HG03066 (cell line): ENCODE results near the gene TUT7.
"Not testable (repeated sequence)": the region's sequence is repeated elsewhere in the genome, so short reads cannot be mapped to it uniquely, and the experiment has no call there.

Experiments used
- ATAC-seq: cut with Tn5 transposase; IDR thresholded peaks from one replicate; pipeline ENCODE4 v1.9.1; 2021; ENCODE audit warnings: low read depth; ENCODE audit not compliant: unreplicated experiment

TUT7 gene

DNA sequence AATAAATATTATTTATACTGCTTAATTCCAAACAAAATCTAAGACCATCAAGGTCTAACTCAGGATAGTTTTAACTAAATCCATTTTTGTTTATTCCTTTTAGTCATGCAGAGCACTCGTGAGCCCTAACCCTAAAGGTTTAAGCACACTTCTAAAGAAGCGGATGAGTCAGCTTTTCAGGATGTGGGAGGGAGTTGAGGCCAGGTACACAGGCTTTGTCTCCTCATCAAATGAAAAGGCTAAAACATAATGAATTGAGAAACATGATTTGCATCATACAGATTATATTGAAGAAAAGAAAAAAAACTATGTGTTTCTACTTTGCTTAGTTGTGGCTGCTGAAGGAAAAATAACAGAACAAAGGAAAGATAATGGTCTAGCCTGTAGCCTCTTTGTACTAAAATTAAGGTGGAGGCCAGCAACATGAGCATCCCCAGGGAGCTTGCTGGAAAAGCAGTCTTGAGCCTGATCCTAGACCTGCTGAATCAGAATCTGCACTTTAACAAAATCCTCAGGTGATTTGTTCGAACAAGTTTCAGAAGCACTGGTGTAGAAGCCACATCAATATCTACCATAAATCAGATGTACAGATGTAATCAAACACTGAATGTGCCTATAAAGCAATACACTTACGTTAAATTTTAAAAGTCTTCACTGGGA is 50.8 kb downstream of the TUT7 start:
- no peak for ATAC-seq

- no peak for ATAC-seq
Observed at GRCh38 chr9:86301686-86302085, 52.5 kb downstream of the TUT7 start.

DNA sequence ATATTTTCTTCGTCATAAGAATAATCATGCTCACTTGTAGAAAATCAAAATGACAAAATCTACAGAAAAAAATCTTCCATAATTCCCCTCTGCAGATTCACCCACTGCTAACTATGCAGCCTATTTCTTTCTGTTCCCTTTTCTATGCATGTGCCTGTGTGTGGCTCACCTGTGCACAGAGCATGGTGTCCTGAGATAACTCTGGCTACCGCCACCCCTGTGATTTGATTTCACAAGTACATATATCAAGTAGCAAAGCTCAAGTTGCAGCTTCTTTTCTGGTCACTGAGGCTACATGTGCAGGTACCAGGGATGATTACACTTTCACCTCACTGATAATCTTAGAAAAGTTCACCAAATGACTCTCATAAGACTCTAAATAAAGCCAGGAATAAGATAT is 53.5 kb downstream of the TUT7 start:
- ATAC-seq, result no peak

GRCh38 chr9:86298873-86299272 is 55.3 kb downstream of the TUT7 start:
- ATAC-seq, result no peak

- not testable (repeated sequence) for ATAC-seq
Observed at GRCh38 chr9:86290341-86290740, 63.9 kb downstream of the TUT7 start.

GRCh38 chr9:86288499-86289198 is 65.6 kb downstream of the TUT7 start:
- no peak for ATAC-seq

DNA sequence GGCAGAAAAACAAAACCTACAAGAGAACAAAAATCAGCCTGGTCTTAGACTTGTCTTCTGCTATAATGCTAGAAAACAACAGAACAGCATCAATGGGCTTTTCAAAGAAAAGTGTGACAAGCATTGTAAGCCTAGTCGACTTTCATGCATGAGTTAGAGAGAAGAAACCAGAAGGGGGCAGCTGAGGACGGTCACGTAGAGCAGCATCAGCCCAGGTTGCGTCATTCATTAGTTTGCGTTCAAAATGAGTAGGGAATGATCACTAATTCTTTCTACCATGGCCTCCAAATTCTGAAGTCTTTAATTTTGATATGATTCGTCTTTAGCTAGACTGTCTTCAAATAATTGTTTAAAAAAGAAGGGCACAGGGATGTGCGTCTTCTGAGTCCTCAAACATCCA is 67.2 kb downstream of the TUT7 start:
- no peak for ATAC-seq

DNA sequence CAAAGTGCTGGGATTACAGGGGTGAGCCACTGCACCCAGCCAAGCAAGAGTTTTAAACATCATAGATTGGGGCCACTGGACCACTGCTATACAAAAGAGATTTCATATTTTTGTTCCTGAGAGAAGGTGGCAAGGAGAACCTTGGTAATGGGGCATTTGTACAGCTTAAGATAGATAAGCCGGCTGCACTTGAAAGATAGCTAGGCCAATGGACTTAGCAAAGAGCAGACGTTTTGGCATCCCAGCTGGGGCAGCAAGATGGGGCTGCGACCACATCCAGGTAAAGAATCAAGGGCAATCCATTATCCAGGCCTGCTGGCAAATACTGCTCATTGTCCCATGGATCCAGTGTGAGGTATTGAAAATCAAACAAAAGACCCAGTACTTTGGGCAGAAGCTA is 67.9 kb downstream of the TUT7 start:
- ATAC-seq, result no peak

DNA sequence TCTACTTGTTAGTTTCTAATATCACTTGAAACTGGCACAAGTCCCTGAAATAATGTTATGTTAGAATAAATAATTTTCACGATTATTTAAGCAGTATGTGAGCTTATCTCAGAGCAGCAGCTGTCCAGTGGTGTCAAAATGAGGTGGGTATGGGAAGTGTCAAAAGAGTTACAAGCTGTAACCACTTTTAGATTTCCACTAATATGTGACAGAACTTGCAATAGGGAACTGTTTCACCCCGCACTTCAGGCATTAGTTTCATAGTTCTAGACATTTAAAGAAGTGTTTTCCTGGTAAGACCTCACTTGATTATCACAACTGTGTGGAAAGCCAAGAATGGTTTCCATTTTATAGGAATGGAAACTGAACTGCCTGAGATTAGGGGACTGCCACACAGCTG is 68.9 kb downstream of the TUT7 start:
- ATAC-seq, result no peak

DNA sequence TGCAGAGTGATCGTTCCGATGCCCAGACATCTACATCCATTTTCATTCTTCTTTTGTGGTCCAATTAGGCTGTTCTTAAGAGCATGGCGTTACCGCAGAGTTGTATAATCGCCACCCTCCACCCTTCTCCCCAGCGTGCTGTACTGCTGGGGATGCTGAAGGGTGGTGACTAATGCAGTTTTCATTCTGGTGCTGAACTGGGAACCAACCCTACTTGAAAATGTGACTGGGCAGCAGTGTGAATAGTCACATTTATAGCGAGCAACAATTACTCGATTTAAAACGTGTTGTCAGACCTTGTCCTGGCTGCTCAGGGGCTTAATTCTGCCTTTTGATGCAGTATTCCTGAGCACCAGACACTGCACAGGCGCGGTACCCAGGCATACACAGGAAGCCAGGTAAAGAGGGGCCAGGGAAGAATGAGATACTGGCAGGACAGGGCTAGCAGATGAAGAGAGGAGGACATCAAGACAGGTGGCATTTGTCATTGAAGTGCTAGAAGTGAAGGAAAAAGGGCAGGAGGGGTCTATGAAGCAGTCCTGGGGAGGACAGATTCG is 71.2 kb downstream of the TUT7 start:
- ATAC-seq, result peak; percentile 11

GRCh38 chr9:86282077-86282978 is 71.9 kb downstream of the TUT7 start, which contains the start of gene ISCA1:
Gene ISCA1 (minus strand): TSS chr9:86282538. CDS start chr9:86282458, 80 bp downstream.
- ATAC-seq, result peak; percentile 79

DNA sequence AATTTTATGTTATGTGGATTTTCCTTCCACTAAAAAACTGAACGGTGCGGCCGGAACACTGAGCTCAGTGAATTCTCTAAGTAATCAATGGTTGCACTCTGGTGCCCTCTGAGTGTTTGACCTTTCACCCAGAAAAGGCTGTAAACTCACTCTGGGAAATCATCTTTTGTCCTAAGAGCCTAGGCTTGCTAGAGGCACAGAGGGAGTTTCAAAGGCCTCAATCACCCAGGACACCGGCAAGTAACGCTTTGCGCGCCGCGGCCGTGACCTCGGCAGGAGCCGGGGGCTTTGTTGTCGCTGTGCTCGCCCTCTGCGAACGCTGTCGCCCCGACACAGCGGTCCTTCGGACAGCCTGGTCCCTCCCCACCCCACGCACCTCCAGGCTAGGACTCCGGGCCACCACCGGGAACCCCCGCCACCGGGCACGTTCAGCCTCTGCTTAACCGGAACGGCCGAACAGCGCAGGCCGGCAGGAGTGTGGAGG is 72.6 kb downstream of the TUT7 start:
- ATAC-seq, result peak; percentile 25

- no peak for ATAC-seq
Observed at GRCh38 chr9:86280580-86280979, 73.6 kb downstream of the TUT7 start.

DNA sequence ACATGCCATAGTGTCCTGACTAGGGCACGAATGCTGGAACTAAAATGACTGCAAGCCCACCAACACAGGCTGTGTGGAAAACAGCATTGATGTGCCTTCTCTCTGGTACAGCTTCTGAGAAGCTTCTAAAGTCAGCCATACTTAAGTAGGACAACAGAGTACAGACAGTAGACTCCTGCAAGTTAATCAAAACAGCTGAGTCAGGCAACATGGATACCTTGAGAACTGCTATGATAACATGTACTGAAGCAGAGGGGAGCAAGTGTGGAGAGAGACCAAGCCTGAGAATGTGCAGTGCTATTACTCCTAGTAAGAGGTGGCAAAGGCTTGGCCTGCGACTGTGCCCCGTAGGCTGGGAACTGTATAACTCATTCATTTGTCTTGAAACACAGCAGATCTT is 74.4 kb downstream of the TUT7 start:
- ATAC-seq, result no peak

GRCh38 chr9:86277072-86277471 is 77.1 kb downstream of the TUT7 start:
- ATAC-seq, result no peak

DNA sequence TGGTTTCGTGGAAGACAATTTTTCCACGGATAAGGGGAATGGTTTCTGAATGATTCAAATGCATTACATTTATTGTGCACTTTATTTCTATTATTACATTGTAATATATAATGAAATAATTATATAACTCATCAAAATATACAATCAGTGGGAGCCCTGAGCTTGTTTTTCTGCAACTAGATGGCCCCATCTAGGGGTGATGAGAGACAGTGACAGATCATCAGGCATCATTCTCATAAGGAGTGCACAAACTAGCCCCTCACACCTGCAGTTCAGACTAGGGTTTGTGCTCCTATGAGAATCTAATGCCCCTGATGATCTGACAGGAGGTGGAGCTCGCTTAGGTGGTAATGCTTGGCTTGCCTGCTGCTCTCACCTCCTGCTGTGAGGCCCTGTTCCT is 78.2 kb downstream of the TUT7 start:
- ATAC-seq, result no peak

DNA sequence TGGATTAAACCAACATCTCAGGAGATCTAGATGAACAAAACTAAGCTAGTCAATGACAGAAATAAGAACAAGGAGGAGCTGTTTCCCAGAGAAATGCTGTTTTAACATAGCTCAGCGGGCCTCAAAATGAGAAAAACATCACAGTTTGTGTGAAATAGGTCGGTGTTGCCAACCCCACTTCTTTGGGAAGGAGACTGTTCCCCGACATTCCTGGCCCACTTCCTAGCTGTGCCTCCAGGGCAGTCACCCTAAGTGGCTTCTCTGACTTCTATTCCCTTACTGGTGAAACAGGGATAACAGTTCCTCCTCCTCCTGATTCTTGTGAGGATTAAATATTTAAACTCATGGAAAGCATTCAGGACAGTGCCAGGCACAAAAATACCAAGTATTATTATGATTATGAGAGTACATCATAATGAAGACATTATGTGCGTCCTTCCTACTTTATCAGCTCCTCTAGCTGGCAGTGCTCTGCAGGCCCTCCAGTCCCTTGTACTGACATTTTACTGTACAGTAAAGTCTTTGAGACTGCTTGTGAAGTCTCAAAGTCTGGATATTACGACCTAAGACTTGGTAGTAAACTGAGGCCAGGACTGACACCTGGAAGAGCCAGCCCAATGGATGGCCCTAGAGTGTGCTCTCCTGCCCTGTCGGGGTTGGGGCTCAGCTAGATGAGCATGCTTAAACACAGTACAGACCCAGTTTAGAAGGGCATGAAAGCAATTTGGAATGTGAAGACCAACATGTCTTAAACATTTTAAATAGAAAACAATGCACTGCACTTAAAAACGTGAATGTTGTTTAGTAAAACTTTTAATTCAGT is 79.2 kb downstream of the TUT7 start:
- no peak for ATAC-seq

DNA sequence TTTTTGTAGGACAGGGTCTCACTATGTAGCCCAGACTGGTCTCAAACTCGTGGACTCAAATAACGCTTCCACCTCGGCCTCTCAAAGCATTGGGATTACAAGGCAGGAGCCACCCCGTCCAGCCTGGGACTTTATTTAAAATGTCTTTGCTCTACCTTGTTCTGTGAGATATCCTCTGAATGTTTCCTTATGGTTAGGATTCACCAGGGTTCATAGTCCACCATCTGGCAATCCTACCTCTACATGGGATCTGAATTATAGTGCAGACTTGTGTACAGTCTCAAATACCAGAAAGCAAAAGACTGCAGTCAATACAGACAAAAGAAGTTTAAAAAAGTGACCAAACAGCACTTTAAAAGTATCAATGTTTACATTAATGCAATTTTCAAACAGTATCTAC is 82.0 kb downstream of the TUT7 start:
- ATAC-seq, result no peak

GRCh38 chr9:86263876-86264275 is 90.3 kb downstream of the TUT7 start:
- no peak for ATAC-seq

- no peak for ATAC-seq
Observed at GRCh38 chr9:86262492-86262891, 91.7 kb downstream of the TUT7 start.
